Endothelial cell of umbilical vein (primary cell): ENCODE results near the gene PCDH15. TPM values are rescaled to one million over a fixed set of nuclear protein-coding genes. Genes with fewer than 3 reads are reported as not detected.

Experiments
- BruUV-seq: library from RNA; stranded (reverse); fragments of 400-500 nt; replicated peaks from 2 replicates; lab custom pipeline; 2021; lab: Mats Ljungman, UMichigan
- CTCF ChIA-PET: fragments of 300-600, 350-600 bp; sonication (Branson Sonifier 250); formaldehyde crosslinking; loops from one replicate; lab custom pipeline; 2021; ENCODE audit warnings: antibody characterized with exemption, inconsistent platforms; lab: Charles Lee
- POLR2A ChIA-PET: fragments of 300-600, 350-600 bp; sonication (Branson Sonifier 250); formaldehyde crosslinking; loops from one replicate; lab custom pipeline; 2021; ENCODE audit warnings: antibody characterized with exemption, inconsistent platforms; lab: Charles Lee
- DNase-seq: peaks from one replicate; pipeline ENCODE4 v3.0.0-alpha.2; 2011; ENCODE audit warnings: low read depth, low spot score
- FAIRE-seq: peaks from 2 replicates; lab custom pipeline; 2011; peaks lifted over from hg19 to GRCh38; lab: Jason Lieb, UNC
- H2AFZ ChIP-seq: 2 replicates; pipeline ENCODE4 v1.6.0; 2012; ENCODE audit warnings: low read depth, low read length, control low read depth, inconsistent platforms
- H3K27ac ChIP-seq: 2 replicates; pipeline ENCODE4 v1.5.1; 2011; ENCODE audit warnings: low read depth, mild to moderate bottlenecking, control low read depth, low read length, moderate library complexity; ENCODE audit not compliant: insufficient read depth
- H3K27me3 ChIP-seq, 2 experiments: 2 replicates each; pipeline versions ENCODE4 v1.6.0 to v1.6.1; 2011; ENCODE audit warnings: low read length in 2 of 2, mixed read lengths in 1 of 2; ENCODE audit not compliant: control insufficient read depth in 2 of 2, insufficient read depth in 2 of 2
- H3K36me3 ChIP-seq, 2 experiments: 2 replicates in 1 of 2; 3 replicates in 1 of 2; pipeline ENCODE4 v1.5.1; 2011; ENCODE audit warnings: low read length in 2 of 2, mild to moderate bottlenecking in 1 of 2, moderate library complexity in 1 of 2; ENCODE audit not compliant: control insufficient read depth in 2 of 2, insufficient read depth in 2 of 2; ENCODE audit errors: extremely low read depth in 1 of 2
- H3K4me1 ChIP-seq: 3 replicates; pipeline ENCODE4 v1.5.1; 2011; ENCODE audit warnings: mild to moderate bottlenecking, low read length; ENCODE audit not compliant: control insufficient read depth, insufficient read depth; ENCODE audit errors: extremely low read depth
- H3K4me2 ChIP-seq: 2 replicates; pipeline ENCODE4 v1.6.1; 2011; ENCODE audit warnings: low read length, control low read depth, mixed read lengths; ENCODE audit not compliant: insufficient read depth
- H3K4me3 ChIP-seq, 3 experiments: fragments of 200-600 bp in 1 of 3; sonication (generic), shearing (Covaris generic) in 1 of 3; replicated peaks in 1 of 3; 2 replicates each; pipeline ENCODE4 v1.5.1; 2011 to 2016; ENCODE audit warnings: control low read depth in 3 of 3, low read length in 3 of 3, mild to moderate bottlenecking in 2 of 3, inconsistent platforms in 1 of 3, low read depth in 1 of 3, moderate library complexity in 1 of 3; ENCODE audit not compliant: insufficient read depth in 1 of 3
- H3K79me2 ChIP-seq: 2 replicates; pipeline ENCODE4 v1.6.0; 2012; ENCODE audit warnings: low read length, inconsistent platforms; ENCODE audit not compliant: control insufficient read depth, insufficient read depth
- H3K9ac ChIP-seq: replicated peaks from 2 replicates; pipeline ENCODE3; 2011; ENCODE audit warnings: low read length, control low read depth; ENCODE audit not compliant: insufficient read depth; ENCODE audit errors: extremely low read depth
- H3K9me1 ChIP-seq: replicated peaks from 3 replicates; pipeline ENCODE4 v1.6.0; 2011; ENCODE audit warnings: mild to moderate bottlenecking, low read length; ENCODE audit not compliant: control insufficient read depth, insufficient read depth; ENCODE audit errors: extremely low read depth
- H3K9me3 ChIP-seq: replicated peaks from 2 replicates; pipeline ENCODE4 v1.5.1; 2012; ENCODE audit warnings: low read length, inconsistent platforms; ENCODE audit not compliant: control insufficient read depth, insufficient read depth
- H4K20me1 ChIP-seq: replicated peaks from 2 replicates; pipeline ENCODE3; 2011; ENCODE audit warnings: mild to moderate bottlenecking, low read length; ENCODE audit not compliant: control insufficient read depth, insufficient read depth; ENCODE audit errors: extremely low read depth
- CTCF ChIP-seq, 2 donors: IDR thresholded peaks; 1 replicate in 1 of 2; 2 replicates in 1 of 2; pipeline ENCODE4 v1.5.1; 2011; ENCODE audit warnings: low read length in 2 of 2, mild to moderate bottlenecking in 2 of 2, moderate library complexity in 2 of 2, control low read depth in 1 of 2, inconsistent platforms in 1 of 2, low read depth in 1 of 2; ENCODE audit not compliant: insufficient read depth in 1 of 2; ENCODE audit errors: extremely low read depth in 1 of 2
- EZH2 ChIP-seq: IDR thresholded peaks from 2 replicates; pipeline ENCODE4 v1.6.1; 2012; ENCODE audit warnings: borderline replicate concordance, low read depth, mild to moderate bottlenecking, moderate library complexity, low read length, inconsistent platforms; ENCODE audit not compliant: severe bottlenecking
- FOS ChIP-seq: IDR thresholded peaks from 2 replicates; pipeline ENCODE4 v1.6.1; 2011; ENCODE audit warnings: mild to moderate bottlenecking, low read length, moderate library complexity, borderline replicate concordance; ENCODE audit not compliant: insufficient read depth
- GATA2 ChIP-seq: IDR thresholded peaks from 2 replicates; pipeline ENCODE4 v1.7.0; 2011; ENCODE audit warnings: low read depth, mild to moderate bottlenecking, moderate library complexity, mixed read lengths, low read length; ENCODE audit not compliant: insufficient read length, insufficient read depth
- JUN ChIP-seq: IDR thresholded peaks from 2 replicates; pipeline ENCODE4 v1.6.1; 2011; ENCODE audit warnings: borderline replicate concordance, low read depth; ENCODE audit not compliant: insufficient read length, insufficient read depth
- MAX ChIP-seq: IDR thresholded peaks from 2 replicates; pipeline ENCODE4 v1.6.1; 2011; ENCODE audit not compliant: insufficient read depth, insufficient read length
- MYC ChIP-seq: IDR thresholded peaks from one replicate; pipeline ENCODE4 v1.6.1; 2011; ENCODE audit warnings: mild to moderate bottlenecking, low read depth, low read length
- POLR2A ChIP-seq: IDR thresholded peaks from 2 replicates; pipeline ENCODE4 v1.6.1; 2012; ENCODE audit warnings: low read depth, mild to moderate bottlenecking, control low read depth, low read length
- POLR2AphosphoS5 ChIP-seq: IDR thresholded peaks from 2 replicates; pipeline ENCODE4 v1.6.1; 2012; ENCODE audit warnings: low read depth, mild to moderate bottlenecking, control low read depth, low read length, moderate library complexity; ENCODE audit not compliant: insufficient read depth
- dilution Hi-C: fragments of 300-500 bp; cut with MboI; formaldehyde crosslinking; loops from one replicate; pipeline ENCODE4 v1.15.0; 2019; ENCODE audit warnings: low sequenced_read_pairs; ENCODE audit not compliant: extremely low pct_ligation_motif_present
- intact Hi-C: fragments of 100-400 bp; cut with micrococcal nuclease; formaldehyde crosslinking; loops from one replicate; pipeline ENCODE4 v1.10.0; 2022
- polyA plus RNA-seq, 4 experiments: library from polyadenylated mRNA; depleted of rRNA in 3 of 4; stranded (reverse) in 3 of 4; unstranded in 1 of 4; fragments of >200 nt; gene quantifications; 2 replicates each; pipeline versions ENCODE4 v1.2.1 to v1.2.3, GENCODE V29; 2011 to 2012; ENCODE audit warnings: missing spikeins in 1 of 4
- total RNA-seq: library from RNA; stranded (reverse); gene quantifications from 2 replicates; pipeline ENCODE4 v1.2.3, GENCODE V29; 2021

The PCDH15 gene
- total and polyA plus RNA-seq, 2 donors (not counting 3 experiments of a cell fraction or from before 2014, with no cell fraction given) = 0.04 TPM; not detected in 1

- DNase-seq (no peak), FAIRE-seq (no peak)
- Histone ChIP-seq H3K79me2 (no peaks in the 10 kb centered on the region), H2AFZ (no peak overlapping the region), H3K4me2 (no peak overlapping the region), H3K9me3 (no peaks in the 10 kb centered on the region), H3K9ac (no peak overlapping the region), H3K27me3 (no peaks in the 10 kb centered on the region), H3K36me3 (no peaks in the 10 kb centered on the region), H4K20me1 (no peaks in the 10 kb centered on the region), H3K4me1 (no peaks in the 10 kb centered on the region), H3K27ac (no peak overlapping the region), H3K4me3 (no peak overlapping the region), H3K9me1 (no peaks in the 10 kb centered on the region)
- BruUV-seq = no TSS peak
- dilution Hi-C loops = no loop called here
- TF ChIP-seq FOS (no peak), GATA2 (no peak), JUN (no peak), MAX (no peak), CTCF (IDR thresholded peaks at IDR 0.05; ENCODE audit: extremely low read depth in 1 of 2, insufficient read depth in 1 of 2, low read depth in 1 of 2, low read length in 2 of 2) (no peak), POLR2A (no peak), EZH2 (no peak), POLR2AphosphoS5 (no peak), MYC (no peak)
- intact Hi-C loops = no loop called here
- POLR2A ChIA-PET = no interaction called here
- CTCF ChIA-PET = no interaction called here
These were observed 36.4 kb upstream of the PCDH15 start for GRCh38 chr10:54837479-54837878.
